HepG2 (cell line): Measurements from ENCODE around the gene GJC1. TPM values are rescaled to one million over a fixed set of nuclear protein-coding genes. Genes with fewer than 3 reads are reported as not detected.

Experiments used
- AHR ChIP-seq: IDR thresholded peaks from 2 replicates; pipeline ENCODE4 v1.6.1; 2018; ENCODE audit warnings: missing genetic modification reagents, missing compliant biosample characterization
- ATF4 ChIP-seq, 2 experiments: fragments of 450-650 bp in 1 of 2; sonication (generic) in 1 of 2; formaldehyde crosslinking; IDR thresholded peaks; 2 replicates each; pipeline versions ENCODE4 v1.5.0 to v1.8.0; 2020 to 2022; ENCODE audit warnings: mild to moderate bottlenecking in 1 of 2, missing genetic modification reagents in 1 of 2
- CREB3 ChIP-seq: sonication (generic); formaldehyde crosslinking; IDR thresholded peaks from 2 replicates; pipeline ENCODE4 v1.5.0; 2020; ENCODE audit warnings: missing genetic modification reagents
- DMAP1 ChIP-seq: IDR thresholded peaks from 2 replicates; pipeline ENCODE4 v1.6.1; 2016
- ERF ChIP-seq: IDR thresholded peaks from 2 replicates; pipeline ENCODE4 v1.6.1; 2018; ENCODE audit warnings: missing biosample characterization, missing genetic modification reagents
- HINFP ChIP-seq: sonication (generic); formaldehyde crosslinking; IDR thresholded peaks from 2 replicates; pipeline ENCODE4 v1.4.0; 2020; ENCODE audit warnings: low read depth, mild to moderate bottlenecking, missing genetic modification reagents
- IKZF5 ChIP-seq: IDR thresholded peaks from 2 replicates; pipeline ENCODE4 v1.6.1; 2018; ENCODE audit warnings: missing genetic modification reagents, mild to moderate bottlenecking, missing compliant biosample characterization
- JUNB ChIP-seq: sonication (generic); formaldehyde crosslinking; IDR thresholded peaks from 2 replicates; pipeline ENCODE4 v1.8.0; 2022; ENCODE audit warnings: missing genetic modification reagents, mild to moderate bottlenecking, borderline replicate concordance
- MBD4 ChIP-seq: IDR thresholded peaks from 2 replicates; pipeline ENCODE4 v1.6.1; 2012; ENCODE audit warnings: low read length, inconsistent platforms, borderline replicate concordance
- NCOA2 ChIP-seq: sonication (generic); formaldehyde crosslinking; IDR thresholded peaks from 2 replicates; pipeline ENCODE4 v1.8.0; 2022; ENCODE audit warnings: inconsistent platforms
- RARA ChIP-seq: IDR thresholded peaks from 2 replicates; pipeline ENCODE4 v1.6.1; 2016; ENCODE audit warnings: missing genetic modification reagents, missing compliant biosample characterization
- RBAK ChIP-seq: sonication (generic); formaldehyde crosslinking; IDR thresholded peaks from 2 replicates; pipeline ENCODE4 v1.5.1; 2020; ENCODE audit warnings: mild to moderate bottlenecking, missing genetic modification reagents
- SKIL ChIP-seq: sonication (generic); formaldehyde crosslinking; IDR thresholded peaks from 2 replicates; pipeline ENCODE4 v1.8.0; 2022; ENCODE audit warnings: missing genetic modification reagents, mild to moderate bottlenecking, moderate library complexity, borderline replicate concordance
- TGIF2 ChIP-seq: IDR thresholded peaks from 2 replicates; pipeline ENCODE4 v1.6.1; 2016; ENCODE audit warnings: control low read depth, missing compliant biosample characterization
- THAP7 ChIP-seq: sonication (generic); formaldehyde crosslinking; IDR thresholded peaks from 2 replicates; pipeline ENCODE4 v1.8.1; 2023; ENCODE audit warnings: mild to moderate bottlenecking, missing genetic modification reagents
- ZNF256 ChIP-seq: sonication (generic); formaldehyde crosslinking; conservative IDR thresholded peaks from 2 replicates; pipeline ENCODE4 v1.4.0; 2020; ENCODE audit warnings: missing genetic modification reagents
- ZNF441 ChIP-seq: sonication (generic); formaldehyde crosslinking; IDR thresholded peaks from 2 replicates; pipeline ENCODE4 v1.7.0; 2021; ENCODE audit warnings: missing genetic modification reagents, borderline replicate concordance
- ZNF598 ChIP-seq: sonication (generic); formaldehyde crosslinking; IDR thresholded peaks from 2 replicates; pipeline ENCODE4 v1.5.1; 2020; ENCODE audit warnings: mild to moderate bottlenecking, missing genetic modification reagents, borderline replicate concordance
- ZNF674 ChIP-seq: sonication (generic); formaldehyde crosslinking; IDR thresholded peaks from 2 replicates; pipeline ENCODE4 v1.5.0; 2020; ENCODE audit warnings: low read depth, mild to moderate bottlenecking, missing genetic modification reagents
- ZNF780A ChIP-seq: sonication (generic); formaldehyde crosslinking; IDR thresholded peaks from 2 replicates; pipeline ENCODE4 v1.8.0; 2022; ENCODE audit warnings: mild to moderate bottlenecking, missing genetic modification reagents, moderate library complexity
- ZNF839 ChIP-seq: sonication (generic); formaldehyde crosslinking; IDR thresholded peaks from 2 replicates; pipeline ENCODE4 v1.4.0; 2020; ENCODE audit warnings: missing genetic modification reagents, mild to moderate bottlenecking, borderline replicate concordance
- ZSCAN20 ChIP-seq: sonication (generic); formaldehyde crosslinking; IDR thresholded peaks from 2 replicates; pipeline ENCODE4 v1.4.0; 2020; ENCODE audit warnings: missing genetic modification reagents, mild to moderate bottlenecking, borderline replicate concordance
- polyA plus RNA-seq, 8 experiments: library from polyadenylated mRNA; depleted of rRNA in 3 of 8; stranded (reverse) in 7 of 8; unstranded in 1 of 8; fragments of >200 nt; fragmentation: Illumina TruSeq in 4 of 8; extraction: Trizol in 4 of 8; gene quantifications; 2 replicates each; pipeline versions ENCODE4 v1.2.1 to v1.2.3, GENCODE V29; 2011 to 2016; ENCODE audit warnings: low read depth in 4 of 8, missing spikeins in 1 of 8, mixed read lengths in 1 of 8; ENCODE audit not compliant: insufficient read depth in 1 of 8
- total RNA-seq, 5 experiments: library from RNA; depleted of rRNA; stranded (reverse); fragments of >200 nt; fragmentation: Illumina TruSeq; extraction: Trizol; gene quantifications; 2 replicates each; pipeline ENCODE4 v1.2.3, GENCODE V29; 2016; ENCODE audit warnings: low read depth in 1 of 5

Gene GJC1
- total and polyA plus RNA-seq, 2 of the 13 experiments (the other 11 are each of a cell fraction or from before 2014, with no cell fraction given), result 1.7 TPM

- no peak for TF ChIP-seq ZNF598 (CRISPR knock-in tag)
- TF ChIP-seq THAP7, result no peak
- peak; percentile 22; the same call in 1 of the 2 replicates for TF ChIP-seq ZNF441 (CRISPR knock-in tag)
- TF ChIP-seq NCOA2 (CRISPR knock-in tag), result no peak
- TF ChIP-seq DMAP1 (CRISPR knock-in tag), result peak; percentile 77
- peak; percentile 77; the same call in 1 of the 2 replicates for TF ChIP-seq ZNF839 (CRISPR knock-in tag)
- no peak for TF ChIP-seq AHR (CRISPR knock-in tag)
- no peak for TF ChIP-seq ZNF780A (CRISPR knock-in tag)
- no peak for TF ChIP-seq ZNF674 (CRISPR knock-in tag)
- TF ChIP-seq ERF (CRISPR knock-in tag), result peak; percentile 70
- no peak for TF ChIP-seq MBD4
- TF ChIP-seq ATF4 (CRISPR knock-in tag; IDR thresholded peaks at IDR 0.05), result no peak
- no peak for TF ChIP-seq ZNF256 (CRISPR knock-in tag)
- TF ChIP-seq IKZF5 (CRISPR knock-in tag), result peak; percentile 69; the same call in 1 of the 2 replicates
- no peak for TF ChIP-seq JUNB (CRISPR knock-in tag)
- no peak for TF ChIP-seq RARA (CRISPR knock-in tag)
- TF ChIP-seq TGIF2 (CRISPR knock-in tag), result peak; percentile 60; the same call in 1 of the 2 replicates
- TF ChIP-seq HINFP, result 0 out of 2 replicates have a peak, but pooled peaks have one; percentile 47
- no peak for TF ChIP-seq ZSCAN20 (CRISPR knock-in tag)
- no peak for TF ChIP-seq CREB3 (CRISPR knock-in tag)
- TF ChIP-seq SKIL (CRISPR knock-in tag), result no peak
- TF ChIP-seq RBAK (CRISPR knock-in tag), result no peak
These were observed 50.7 kb downstream of the GJC1 start (continued) for GRCh38 chr17:44779211-44780025.
